K562 (cell line): Measurements from ENCODE around the gene NLRP10. TPM values are rescaled to one million over a fixed set of nuclear protein-coding genes. Genes with fewer than 3 reads are reported as not detected.
A peak's percentile ranks its signal among the peaks of the same experiment; 100 is the strongest.

Source experiments
- ATAC-seq: fragments of 200-7000 bp; cut with Tn5 transposase; 3 replicates; pipeline ENCODE4 v1.9.1; 2020; ENCODE audit warnings: moderate library complexity
- BruUV-seq: library from RNA; stranded (reverse); fragments of 400-500 nt; replicated peaks from 2 replicates; lab custom pipeline; 2021; lab: Mats Ljungman, UMichigan
- CTCF ChIA-PET: fragments of 300-600 bp; formaldehyde crosslinking; extraction: SDS; loops from one replicate; lab custom pipeline; 2021; ENCODE audit warnings: low intra/inter-chr PET ratio; lab: Yijun Ruan, JAX
- POLR2A ChIA-PET: fragments of 300-600, 350-650 bp; sonication (Branson Sonifier 250); formaldehyde crosslinking; extraction: SDS; loops from one replicate; lab custom pipeline; 2021; ENCODE audit warnings: antibody characterized with exemption, inconsistent platforms; lab: Yijun Ruan, JAX
- DNase-seq, 4 experiments: peaks; one replicate each; pipeline versions ENCODE4 v3.0.0 to v3.0.0-alpha.2; 2011 to 2018; ENCODE audit warnings: low spot score in 3 of 4, mixed read lengths in 3 of 4; ENCODE audit errors: extremely low read depth in 1 of 4
- FAIRE-seq: peaks from 2 replicates; lab custom pipeline; 2011; peaks lifted over from hg19 to GRCh38; lab: Jason Lieb, UNC
- H2AFZ ChIP-seq: 2 replicates; pipeline ENCODE4 v1.6.0; 2011; ENCODE audit warnings: low read depth, low read length, control low read depth, inconsistent platforms
- H3K27ac ChIP-seq: fragments of 200-600 bp; 3 replicates; pipeline ENCODE4 v1.8.0; 2011; ENCODE audit warnings: low read depth, mild to moderate bottlenecking, control low read depth, inconsistent platforms, low read length, moderate library complexity, mixed read lengths; ENCODE audit errors: extremely low read depth
- H3K27me3 ChIP-seq, 2 experiments: fragments of 300-600 bp in 1 of 2; 2 replicates in 1 of 2; 3 replicates in 1 of 2; pipeline versions ENCODE4 v1.6.0 to v1.8.0; 2011; ENCODE audit warnings: inconsistent platforms in 2 of 2, low read length in 2 of 2, mild to moderate bottlenecking in 1 of 2, mixed read lengths in 1 of 2, moderate library complexity in 1 of 2; ENCODE audit not compliant: control insufficient read depth in 2 of 2, insufficient read depth in 2 of 2
- H3K36me3 ChIP-seq: fragments of 300-600 bp; 3 replicates; pipeline ENCODE4 v1.8.0; 2011; ENCODE audit warnings: mild to moderate bottlenecking, low read length, inconsistent platforms; ENCODE audit not compliant: control insufficient read depth, insufficient read depth
- H3K4me1 ChIP-seq, 2 experiments: fragments of 200-600 bp in 1 of 2; replicated peaks in 1 of 2; 2 replicates in 1 of 2; 3 replicates in 1 of 2; pipeline versions ENCODE4 v1.5.1 to v1.8.0; 2011; ENCODE audit warnings: inconsistent platforms in 2 of 2, low read length in 2 of 2, mild to moderate bottlenecking in 1 of 2, mixed read lengths in 1 of 2, moderate library complexity in 1 of 2; ENCODE audit not compliant: control insufficient read depth in 2 of 2, insufficient read depth in 2 of 2
- H3K4me2 ChIP-seq: 2 replicates; pipeline ENCODE4 v1.6.1; 2011; ENCODE audit warnings: low read length, control low read depth, inconsistent platforms, mixed read lengths; ENCODE audit not compliant: insufficient read depth
- H3K4me3 ChIP-seq: fragments of 200-600 bp; sonication (generic), shearing (Covaris generic); 2 replicates; pipeline ENCODE4 v1.5.1; 2016; ENCODE audit warnings: control low read depth, inconsistent platforms
- H3K79me2 ChIP-seq: fragments of 200-600 bp; 3 replicates; pipeline ENCODE4 v1.8.0; 2011; ENCODE audit warnings: low read length, inconsistent platforms; ENCODE audit not compliant: control insufficient read depth, insufficient read depth
- H3K9ac ChIP-seq, 2 experiments: 2 replicates each; pipeline versions ENCODE4 v1.6.0 to v1.6.1; 2011; ENCODE audit warnings: low read depth in 2 of 2, low read length in 2 of 2, control low read depth in 1 of 2, inconsistent platforms in 1 of 2, mild to moderate bottlenecking in 1 of 2, mixed read lengths in 1 of 2; ENCODE audit not compliant: insufficient read depth in 1 of 2
- H3K9me1 ChIP-seq: one replicate; pipeline ENCODE4 v1.6.0; 2011; ENCODE audit warnings: inconsistent platforms, mild to moderate bottlenecking, low read length, moderate library complexity; ENCODE audit not compliant: control insufficient read depth, insufficient read depth
- H3K9me3 ChIP-seq: replicated peaks from 2 replicates; pipeline ENCODE4 v1.5.1; 2011; ENCODE audit warnings: low read depth, low read length, inconsistent platforms; ENCODE audit not compliant: control insufficient read depth, insufficient read depth
- H4K20me1 ChIP-seq: replicated peaks from 2 replicates; pipeline ENCODE4 v1.6.1; 2011; ENCODE audit warnings: low read length, inconsistent platforms, mixed read lengths; ENCODE audit not compliant: control insufficient read depth, insufficient read depth
- ARID1B ChIP-seq: fragments of 450-650 bp; IDR thresholded peaks from 2 replicates; pipeline ENCODE4 v1.6.1; 2016; ENCODE audit warnings: antibody characterized with exemption, mild to moderate bottlenecking, inconsistent platforms
- CEBPG ChIP-seq, 3 experiments: fragments of 200-800 bp in 1 of 3; sonication (Bioruptor generic) in 1 of 3; sonication (generic) in 1 of 3; formaldehyde crosslinking in 1 of 3; IDR thresholded peaks in 2 of 3; conservative IDR thresholded peaks in 1 of 3; 2 replicates each; pipeline versions ENCODE4 v1.6.1 to v1.8.0; 2016 to 2022; ENCODE audit warnings: missing compliant biosample characterization in 2 of 3, missing genetic modification characterization in 2 of 3, mild to moderate bottlenecking in 1 of 3, missing genetic modification reagents in 1 of 3
- CTBP1 ChIP-seq: fragments of 450-650 bp; IDR thresholded peaks from 2 replicates; pipeline ENCODE4 v1.6.1; 2016; ENCODE audit warnings: borderline replicate concordance
- E2F5 ChIP-seq: sonication (generic); formaldehyde crosslinking; IDR thresholded peaks from 2 replicates; pipeline ENCODE4 v1.8.0; 2022; ENCODE audit warnings: mild to moderate bottlenecking, missing genetic modification reagents
- EP300 ChIP-seq: IDR thresholded peaks from 2 replicates; pipeline ENCODE4 v1.6.1; 2012; ENCODE audit warnings: low read length, improper control_type of control experiment
- EP400 ChIP-seq: fragments of 450-650 bp; IDR thresholded peaks from 2 replicates; pipeline ENCODE4 v1.6.1; 2017; ENCODE audit warnings: antibody characterized with exemption, mild to moderate bottlenecking, moderate library complexity
- FOXM1 ChIP-seq, 2 experiments: fragments of 450-650 bp in 1 of 2; sonication (generic) in 1 of 2; formaldehyde crosslinking in 1 of 2; IDR thresholded peaks; 2 replicates each; pipeline versions ENCODE4 v1.6.1 to v1.9.0; 2017 to 2022; ENCODE audit warnings: low read depth in 2 of 2, mild to moderate bottlenecking in 2 of 2, missing genetic modification reagents in 1 of 2, moderate library complexity in 1 of 2
- HCFC1 ChIP-seq: IDR thresholded peaks from 2 replicates; pipeline ENCODE4 v1.6.1; 2012; ENCODE audit warnings: low read depth, low read length, improper control_type of control experiment
- NBN ChIP-seq: fragments of 450-650 bp; IDR thresholded peaks from 2 replicates; pipeline ENCODE4 v1.6.1; 2016; ENCODE audit warnings: low read depth, mild to moderate bottlenecking
- RCOR1 ChIP-seq, 2 experiments: IDR thresholded peaks; 2 replicates each; pipeline ENCODE4 v1.6.1; 2012; ENCODE audit warnings: low read depth in 2 of 2, low read length in 2 of 2, borderline replicate concordance in 1 of 2, improper control_type of control experiment in 1 of 2
- ZFP1 ChIP-seq: fragments of 450-650 bp; formaldehyde crosslinking; IDR thresholded peaks from 2 replicates; pipeline ENCODE4 v1.4.0; 2020; ENCODE audit warnings: mild to moderate bottlenecking, mixed read lengths
- ZKSCAN3 ChIP-seq: fragments of 250-450 bp; sonication (Bioruptor Pico); IDR thresholded peaks from 2 replicates; pipeline ENCODE4 v1.4.0; 2020
- ZNF24 ChIP-seq: fragments of 450-650 bp; IDR thresholded peaks from 2 replicates; pipeline ENCODE4 v1.6.1; 2016
- WGBS: fragments of 100-300 bp; shearing (Covaris generic); methylation state at CpG from one replicate; pipeline ENCODE4 v1.1.6; 2016; ENCODE audit warnings: low coverage, mixed read lengths; ENCODE audit not compliant: insufficient coverage; ENCODE audit errors: missing lambda C conversion rate; 5-methylcytosine and 5-hydroxymethylcytosine counted together
- in situ Hi-C: fragments of 300-500 bp; cut with MboI; formaldehyde crosslinking; loops from 4 replicates; pipeline ENCODE4 v1.15.0; 2018; ENCODE audit warnings: inconsistent platforms, mixed read lengths
- intact Hi-C: fragments of 100-400 bp; cut with micrococcal nuclease; formaldehyde crosslinking; loops from 2 replicates; pipeline ENCODE4 v1.14.2; 2022
- polyA plus RNA-seq, 8 experiments: library from polyadenylated mRNA; depleted of rRNA in 4 of 8; stranded (reverse) in 5 of 8; unstranded in 3 of 8; fragments of >200 nt; fragmentation: Nextera tagmentation in 2 of 8; fragmentation: Illumina TruSeq in 1 of 8; extraction: Ambion mirVana in 2 of 8; extraction: Trizol in 1 of 8; gene quantifications; 2 replicates each; pipeline versions ENCODE4 v1.2.1 to v1.2.3, GENCODE V29; 2011 to 2014; ENCODE audit warnings: inconsistent platforms in 1 of 8, missing spikeins in 1 of 8
- total RNA-seq, 7 experiments: library from RNA; depleted of rRNA in 6 of 7; stranded (reverse); fragments of >200 nt in 6 of 7; fragmentation: Illumina TruSeq in 2 of 7; extraction: Trizol in 2 of 7; gene quantifications; 2 replicates each; pipeline versions ENCODE4 v1.2.1 to v1.2.3, GENCODE V29; 2011 to 2021; ENCODE audit warnings: low replicate concordance in 1 of 7

NLRP10 gene
- total and polyA plus RNA-seq, 9 of the 15 experiments (the other 6 are each of a cell fraction or from before 2014, with no cell fraction given) = 0.04 to 0.14 (median 0.09) TPM; not detected in 6

GRCh38 chr11:7977232-7977917, 12.1 kb upstream of the NLRP10 start:
- intact Hi-C loops (no loop called here), in situ Hi-C loops (no loop called here)
- no peaks in the 10 kb centered on the region for H3K27me3 ChIP-seq
- no peaks in the 10 kb centered on the region for H3K9me3 ChIP-seq
- H3K4me2 ChIP-seq = peak overlapping the region; percentile 38
- FAIRE-seq (peak; percentile 11), ATAC-seq (peak; percentile 71), DNase-seq (peak in 1 of 4 experiments; percentile 2)
- no TSS peak for BruUV-seq
- no peak overlapping the region for H3K27ac ChIP-seq
- no peaks in the 10 kb centered on the region for H3K4me1 ChIP-seq
- no peak overlapping the region for H3K4me3 ChIP-seq
- ChIA-PET CTCF (no interaction called here), POLR2A (interaction anchor here (1.1 kb wide), 2 partner anchors 10 to 17 kb away, joined by 3 read pairs; partner anchors contain the start of gene EIF3F)
- WGBS = 21% methylated on average over 5 of the region's 5 CpGs
- no peak overlapping the region for H3K9ac ChIP-seq
- H3K36me3 ChIP-seq = no peaks in the 10 kb centered on the region
- no peaks in the 10 kb centered on the region for H4K20me1 ChIP-seq
- no peaks in the 10 kb centered on the region for H3K9me1 ChIP-seq
- peak overlapping the region; percentile 29; the same call in 1 of the 2 replicates for H2AFZ ChIP-seq
- H3K79me2 ChIP-seq = no peaks in the 10 kb centered on the region
- TF ChIP-seq HCFC1 (no peak), NBN (0 out of 2 replicates have a peak, but pooled peaks have one; percentile 29), ZFP1 (no peak), EP300 (peak; percentile 21; the same call in 1 of the 2 replicates), ZNF24 (peak; percentile 65; the same call in 1 of the 2 replicates), RCOR1 (IDR thresholded peaks at IDR 0.05; ENCODE audit: borderline replicate concordance in 1 of 2, low read depth in 2 of 2, low read length in 2 of 2) (peak in 1 of 2 experiments; percentile 37; a peak in 1 of 4 replicates), CTBP1 (peak; percentile 41; the same call in 1 of the 2 replicates), FOXM1 (IDR thresholded peaks at IDR 0.05; ENCODE audit: low read depth) (peak; percentile 30; the same call in 1 of the 2 replicates), FOXM1 (CRISPR knock-in tag; IDR thresholded peaks at IDR 0.05; ENCODE audit: low read depth) (no peak), CEBPG (CRISPR knock-in tag; IDR thresholded peaks at IDR 0.05) (peak; percentile 96), CEBPG (tag; conservative IDR thresholded peaks at IDR 0.05 in 1 of 2, IDR thresholded peaks at IDR 0.05 in 1 of 2) (peak; percentile 98), E2F5 (CRISPR knock-in tag) (no peak), ZKSCAN3 (CRISPR knock-in tag) (no peak), ARID1B (peak; percentile 38; the same call in 1 of the 2 replicates), EP400 (peak; percentile 48)
